K562 (cell line): ENCODE results near the gene GUCY2D. TPM values are rescaled to one million over a fixed set of nuclear protein-coding genes. Genes with fewer than 3 reads are reported as not detected.

Experiments
- ATAC-seq: fragments of 200-7000 bp; cut with Tn5 transposase; 3 replicates; pipeline ENCODE4 v1.9.1; 2020; ENCODE audit warnings: moderate library complexity
- BruUV-seq: library from RNA; stranded (reverse); fragments of 400-500 nt; replicated peaks from 2 replicates; lab custom pipeline; 2021; lab: Mats Ljungman, UMichigan
- CTCF ChIA-PET: fragments of 300-600 bp; formaldehyde crosslinking; extraction: SDS; loops from one replicate; lab custom pipeline; 2021; ENCODE audit warnings: low intra/inter-chr PET ratio; lab: Yijun Ruan, JAX
- POLR2A ChIA-PET: fragments of 300-600, 350-650 bp; sonication (Branson Sonifier 250); formaldehyde crosslinking; extraction: SDS; loops from one replicate; lab custom pipeline; 2021; ENCODE audit warnings: antibody characterized with exemption, inconsistent platforms; lab: Yijun Ruan, JAX
- DNase-seq, 4 experiments: peaks; one replicate each; pipeline versions ENCODE4 v3.0.0 to v3.0.0-alpha.2; 2011 to 2018; ENCODE audit warnings: low spot score in 3 of 4, mixed read lengths in 3 of 4; ENCODE audit errors: extremely low read depth in 1 of 4
- FAIRE-seq: peaks from 2 replicates; lab custom pipeline; 2011; peaks lifted over from hg19 to GRCh38; lab: Jason Lieb, UNC
- H2AFZ ChIP-seq: 2 replicates; pipeline ENCODE4 v1.6.0; 2011; ENCODE audit warnings: low read depth, low read length, control low read depth, inconsistent platforms
- H3K27ac ChIP-seq: fragments of 200-600 bp; 3 replicates; pipeline ENCODE4 v1.8.0; 2011; ENCODE audit warnings: low read depth, mild to moderate bottlenecking, control low read depth, inconsistent platforms, low read length, moderate library complexity, mixed read lengths; ENCODE audit errors: extremely low read depth
- H3K27me3 ChIP-seq, 2 experiments: fragments of 300-600 bp in 1 of 2; 2 replicates in 1 of 2; 3 replicates in 1 of 2; pipeline versions ENCODE4 v1.6.0 to v1.8.0; 2011; ENCODE audit warnings: inconsistent platforms in 2 of 2, low read length in 2 of 2, mild to moderate bottlenecking in 1 of 2, mixed read lengths in 1 of 2, moderate library complexity in 1 of 2; ENCODE audit not compliant: control insufficient read depth in 2 of 2, insufficient read depth in 2 of 2
- H3K36me3 ChIP-seq: fragments of 300-600 bp; 3 replicates; pipeline ENCODE4 v1.8.0; 2011; ENCODE audit warnings: mild to moderate bottlenecking, low read length, inconsistent platforms; ENCODE audit not compliant: control insufficient read depth, insufficient read depth
- H3K4me1 ChIP-seq, 2 experiments: fragments of 200-600 bp in 1 of 2; replicated peaks in 1 of 2; 2 replicates in 1 of 2; 3 replicates in 1 of 2; pipeline versions ENCODE4 v1.5.1 to v1.8.0; 2011; ENCODE audit warnings: inconsistent platforms in 2 of 2, low read length in 2 of 2, mild to moderate bottlenecking in 1 of 2, mixed read lengths in 1 of 2, moderate library complexity in 1 of 2; ENCODE audit not compliant: control insufficient read depth in 2 of 2, insufficient read depth in 2 of 2
- H3K4me2 ChIP-seq: 2 replicates; pipeline ENCODE4 v1.6.1; 2011; ENCODE audit warnings: low read length, control low read depth, inconsistent platforms, mixed read lengths; ENCODE audit not compliant: insufficient read depth
- H3K4me3 ChIP-seq: fragments of 200-600 bp; sonication (generic), shearing (Covaris generic); 2 replicates; pipeline ENCODE4 v1.5.1; 2016; ENCODE audit warnings: control low read depth, inconsistent platforms
- H3K79me2 ChIP-seq: fragments of 200-600 bp; 3 replicates; pipeline ENCODE4 v1.8.0; 2011; ENCODE audit warnings: low read length, inconsistent platforms; ENCODE audit not compliant: control insufficient read depth, insufficient read depth
- H3K9ac ChIP-seq, 2 experiments: 2 replicates each; pipeline versions ENCODE4 v1.6.0 to v1.6.1; 2011; ENCODE audit warnings: low read depth in 2 of 2, low read length in 2 of 2, control low read depth in 1 of 2, inconsistent platforms in 1 of 2, mild to moderate bottlenecking in 1 of 2, mixed read lengths in 1 of 2; ENCODE audit not compliant: insufficient read depth in 1 of 2
- H3K9me1 ChIP-seq: one replicate; pipeline ENCODE4 v1.6.0; 2011; ENCODE audit warnings: inconsistent platforms, mild to moderate bottlenecking, low read length, moderate library complexity; ENCODE audit not compliant: control insufficient read depth, insufficient read depth
- H3K9me3 ChIP-seq: replicated peaks from 2 replicates; pipeline ENCODE4 v1.5.1; 2011; ENCODE audit warnings: low read depth, low read length, inconsistent platforms; ENCODE audit not compliant: control insufficient read depth, insufficient read depth
- H4K20me1 ChIP-seq: replicated peaks from 2 replicates; pipeline ENCODE4 v1.6.1; 2011; ENCODE audit warnings: low read length, inconsistent platforms, mixed read lengths; ENCODE audit not compliant: control insufficient read depth, insufficient read depth
- CTCF ChIP-seq, 3 experiments: IDR thresholded peaks in 2 of 3; conservative IDR thresholded peaks in 1 of 3; 2 replicates each; pipeline ENCODE4 v1.5.1; 2011 to 2012; ENCODE audit warnings: low read length in 3 of 3, mild to moderate bottlenecking in 3 of 3, control low read depth in 2 of 3, improper control_type of control experiment in 1 of 3, inconsistent platforms in 1 of 3, low read depth in 1 of 3, mixed read lengths in 1 of 3, moderate library complexity in 1 of 3; ENCODE audit not compliant: insufficient read depth in 2 of 3
- ZNF407 ChIP-seq: fragments of 450-650 bp; IDR thresholded peaks from 2 replicates; pipeline ENCODE4 v1.6.1; 2016; ENCODE audit warnings: low read depth
- WGBS: fragments of 100-300 bp; shearing (Covaris generic); methylation state at CpG from one replicate; pipeline ENCODE4 v1.1.6; 2016; ENCODE audit warnings: low coverage, mixed read lengths; ENCODE audit not compliant: insufficient coverage; ENCODE audit errors: missing lambda C conversion rate; 5-methylcytosine and 5-hydroxymethylcytosine counted together
- in situ Hi-C: fragments of 300-500 bp; cut with MboI; formaldehyde crosslinking; loops from 4 replicates; pipeline ENCODE4 v1.15.0; 2018; ENCODE audit warnings: inconsistent platforms, mixed read lengths
- intact Hi-C: fragments of 100-400 bp; cut with micrococcal nuclease; formaldehyde crosslinking; loops from 2 replicates; pipeline ENCODE4 v1.14.2; 2022
- polyA plus RNA-seq, 8 experiments: library from polyadenylated mRNA; depleted of rRNA in 4 of 8; stranded (reverse) in 5 of 8; unstranded in 3 of 8; fragments of >200 nt; fragmentation: Nextera tagmentation in 2 of 8; fragmentation: Illumina TruSeq in 1 of 8; extraction: Ambion mirVana in 2 of 8; extraction: Trizol in 1 of 8; gene quantifications; 2 replicates each; pipeline versions ENCODE4 v1.2.1 to v1.2.3, GENCODE V29; 2011 to 2014; ENCODE audit warnings: inconsistent platforms in 1 of 8, missing spikeins in 1 of 8
- total RNA-seq, 7 experiments: library from RNA; depleted of rRNA in 6 of 7; stranded (reverse); fragments of >200 nt in 6 of 7; fragmentation: Illumina TruSeq in 2 of 7; extraction: Trizol in 2 of 7; gene quantifications; 2 replicates each; pipeline versions ENCODE4 v1.2.1 to v1.2.3, GENCODE V29; 2011 to 2021; ENCODE audit warnings: low replicate concordance in 1 of 7

GUCY2D gene
- total and polyA plus RNA-seq, 9 of the 15 experiments (the other 6 are each of a cell fraction or from before 2014, with no cell fraction given): 0.05 TPM; not detected in 8

- intact Hi-C loops: no loop called here
- TF ChIP-seq CTCF (IDR thresholded peaks at IDR 0.05 in 2 of 3, conservative IDR thresholded peaks at IDR 0.05 in 1 of 3; ENCODE audit: insufficient read depth in 2 of 3, low read depth in 1 of 3, low read length in 3 of 3): peak in 1 of 3 experiments; percentile 8; a peak in 2 of 6 replicates
- TF ChIP-seq ZNF407: no peak
- in situ Hi-C loops: no loop called here
- no peak overlapping the region for H3K9ac ChIP-seq
- H3K4me2 ChIP-seq: no peak overlapping the region
- DNase-seq (no peak), ATAC-seq (no peak), FAIRE-seq (no peak)
- H3K27me3 ChIP-seq: peaks cover 6 to 8% of the 10 kb centered on the region in 2 experiments; a peak in 3 of 5 replicates
- no peak overlapping the region for H3K4me3 ChIP-seq
- BruUV-seq: no TSS peak
- ChIA-PET POLR2A (interaction anchor here (1.2 kb wide), 1 partner anchor 9 kb away, joined by 3 read pairs; no protein-coding TSS in a partner anchor), CTCF (no interaction called here)
- no peaks in the 10 kb centered on the region; the same call in 1 of the 2 replicates for H3K9me3 ChIP-seq
- no peaks in the 10 kb centered on the region; a peak in 1 of 5 replicates for H3K4me1 ChIP-seq
- H3K79me2 ChIP-seq: no peaks in the 10 kb centered on the region
- H3K27ac ChIP-seq: no peak overlapping the region
- H3K36me3 ChIP-seq: no peaks in the 10 kb centered on the region
- no peaks in the 10 kb centered on the region for H3K9me1 ChIP-seq
- WGBS: 4% methylated on average over 8 of the region's 8 CpGs
- H2AFZ ChIP-seq: no peak overlapping the region
- no peaks in the 10 kb centered on the region for H4K20me1 ChIP-seq
These were observed 30.2 kb upstream of the GUCY2D start for GRCh38 chr17:7972131-7972785.
